ENCODE data around the gene GCNA. TPM values are rescaled to one million over a fixed set of nuclear protein-coding genes. Genes with fewer than 3 reads are reported as not detected.
"Not testable (repeated sequence)": the region's sequence is repeated elsewhere in the genome, so short reads cannot be mapped to it uniquely, and the experiment has no call there.

The GCNA gene
- total RNA-seq, 2 experiments from 2014 or later: 3.5 to 5.1 TPM

DNA sequence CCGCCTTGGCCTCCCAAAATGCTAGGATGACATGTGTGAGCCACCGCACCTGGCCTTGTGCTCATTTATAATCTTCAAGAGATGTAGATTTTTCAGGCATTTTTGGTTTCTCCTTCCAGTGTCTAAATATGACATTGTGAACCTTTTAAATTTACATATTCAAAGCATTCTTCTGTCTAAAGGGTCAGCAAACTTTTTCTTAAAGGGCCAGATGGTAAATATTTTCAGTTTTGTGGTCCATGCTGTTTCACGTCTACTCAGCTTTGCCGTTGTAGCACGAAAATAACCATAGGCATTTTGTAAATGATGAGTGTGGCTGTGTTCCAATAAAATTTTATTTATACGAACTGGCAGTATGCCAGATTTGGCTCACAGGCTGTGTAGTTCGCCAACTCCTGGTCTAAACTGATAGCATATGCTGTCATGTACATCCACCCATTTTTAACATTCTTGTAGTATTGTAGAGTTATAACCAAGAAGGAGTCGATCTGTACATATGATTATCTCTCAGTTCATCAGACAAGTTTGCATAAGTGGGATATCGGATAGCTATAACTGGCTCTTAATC is 12.7 kb upstream of the GCNA start:
- no peaks in the 10 kb centered on the region for H3K27me3 Mint-ChIP-seq
- H3K9me3 Mint-ChIP-seq: no peaks in the 10 kb centered on the region
- no peak overlapping the region for H3K27ac Mint-ChIP-seq
- intact Hi-C loops (cut with micrococcal nuclease): no loop called here
- no peak overlapping the region for H3K4me3 Mint-ChIP-seq
- no peak for ATAC-seq
- peaks cover 2% of the 10 kb centered on the region for H3K4me1 Mint-ChIP-seq (ENCODE audit: low read depth)
- peaks cover 60% of the 10 kb centered on the region for H3K36me3 Mint-ChIP-seq (ENCODE audit: low read depth)
- CTCF ChIA-PET: no interaction called here
- DNase-seq: no peak
- POLR2A ChIA-PET: interaction anchor here (1.0 to 1.2 kb wide), 2 partner anchors 15 to 23 kb away, joined by 3 to 8 read pairs; no protein-coding TSS in a partner anchor
- TF ChIP-seq CTCF (IDR thresholded peaks at IDR 0.05): no peak

DNA sequence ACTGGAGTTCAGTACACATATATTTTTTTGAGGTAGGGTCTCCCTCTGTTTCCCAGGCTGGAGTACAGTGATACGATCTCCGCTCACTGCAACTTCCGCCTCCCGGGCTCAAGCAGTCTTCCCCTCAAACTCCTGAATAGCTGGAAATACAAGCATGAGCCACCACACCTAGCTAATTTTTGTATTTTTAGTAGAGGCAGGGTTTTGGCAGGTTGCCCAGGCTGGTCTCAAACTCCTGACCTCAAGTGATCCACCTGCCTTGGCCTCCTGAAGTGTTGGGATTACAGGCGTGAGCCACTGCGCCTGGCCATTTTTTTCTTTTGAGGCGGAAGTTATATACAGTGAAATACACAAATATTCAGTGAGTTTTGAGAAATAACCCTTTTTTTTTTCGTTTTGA is 6.8 kb upstream of the GCNA start:
- H3K9me3 Mint-ChIP-seq; CTCF ChIA-PET; DNase-seq; H3K4me1 Mint-ChIP-seq (ENCODE audit: low read depth); intact Hi-C loops (cut with micrococcal nuclease); POLR2A ChIA-PET; ATAC-seq; H3K27ac Mint-ChIP-seq; H3K27me3 Mint-ChIP-seq; H3K4me3 Mint-ChIP-seq: not testable (repeated sequence)
- H3K36me3 Mint-ChIP-seq (ENCODE audit: low read depth): peaks cover 58% of the 10 kb centered on the region

DNA sequence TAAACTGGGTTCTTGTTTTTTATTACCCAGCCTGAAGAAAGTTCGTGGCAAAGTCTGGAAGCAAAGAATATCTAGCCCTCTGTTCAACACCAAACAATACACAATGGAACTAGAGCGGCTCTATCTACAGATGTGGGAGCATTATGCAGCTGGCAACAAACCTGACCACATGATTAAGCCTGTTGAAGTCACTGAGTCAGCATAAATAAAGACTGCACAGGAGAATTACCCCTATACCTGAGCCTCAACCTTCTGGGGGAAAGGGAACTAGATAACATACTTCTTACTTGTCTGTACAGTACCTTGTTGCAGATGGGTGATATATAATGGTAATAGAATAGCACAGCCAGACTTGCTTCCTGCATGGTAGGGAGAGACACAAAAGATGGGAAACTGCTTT is 4.6 kb upstream of the GCNA start:
- ChIA-PET CTCF (no interaction called here), POLR2A (no interaction called here)
- peak overlapping the region; percentile 42 for H3K27ac Mint-ChIP-seq
- peaks cover 60% of the 10 kb centered on the region for H3K36me3 Mint-ChIP-seq (ENCODE audit: low read depth)
- DNase-seq (no peak), ATAC-seq (no peak)
- H3K9me3 Mint-ChIP-seq: no peaks in the 10 kb centered on the region
- no peak overlapping the region for H3K4me3 Mint-ChIP-seq
- H3K4me1 Mint-ChIP-seq (ENCODE audit: low read depth): peaks cover 10% of the 10 kb centered on the region
- intact Hi-C loops (cut with micrococcal nuclease): no loop called here
- no peak for TF ChIP-seq CTCF (IDR thresholded peaks at IDR 0.05)
- H3K27me3 Mint-ChIP-seq: no peaks in the 10 kb centered on the region

GRCh38 chrX:71577682-71578081 is 555 bp upstream of the GCNA start:
- Mint-ChIP-seq H3K36me3 (ENCODE audit: low read depth) (peaks cover 52% of the 10 kb centered on the region), H3K4me3 (no peak overlapping the region), H3K27me3 (no peaks in the 10 kb centered on the region), H3K9me3 (no peaks in the 10 kb centered on the region), H3K27ac (no peak overlapping the region), H3K4me1 (ENCODE audit: low read depth) (peaks cover 17% of the 10 kb centered on the region)
- ATAC-seq: no peak
- POLR2A ChIA-PET: interaction anchor here (1.2 kb wide), 1 partner anchor 29 kb away, joined by 4 read pairs; no protein-coding TSS in a partner anchor
- intact Hi-C loops (cut with micrococcal nuclease): no loop called here
- CTCF ChIA-PET: no interaction called here
- no peak for TF ChIP-seq CTCF (IDR thresholded peaks at IDR 0.05)
- DNase-seq: no peak

DNA sequence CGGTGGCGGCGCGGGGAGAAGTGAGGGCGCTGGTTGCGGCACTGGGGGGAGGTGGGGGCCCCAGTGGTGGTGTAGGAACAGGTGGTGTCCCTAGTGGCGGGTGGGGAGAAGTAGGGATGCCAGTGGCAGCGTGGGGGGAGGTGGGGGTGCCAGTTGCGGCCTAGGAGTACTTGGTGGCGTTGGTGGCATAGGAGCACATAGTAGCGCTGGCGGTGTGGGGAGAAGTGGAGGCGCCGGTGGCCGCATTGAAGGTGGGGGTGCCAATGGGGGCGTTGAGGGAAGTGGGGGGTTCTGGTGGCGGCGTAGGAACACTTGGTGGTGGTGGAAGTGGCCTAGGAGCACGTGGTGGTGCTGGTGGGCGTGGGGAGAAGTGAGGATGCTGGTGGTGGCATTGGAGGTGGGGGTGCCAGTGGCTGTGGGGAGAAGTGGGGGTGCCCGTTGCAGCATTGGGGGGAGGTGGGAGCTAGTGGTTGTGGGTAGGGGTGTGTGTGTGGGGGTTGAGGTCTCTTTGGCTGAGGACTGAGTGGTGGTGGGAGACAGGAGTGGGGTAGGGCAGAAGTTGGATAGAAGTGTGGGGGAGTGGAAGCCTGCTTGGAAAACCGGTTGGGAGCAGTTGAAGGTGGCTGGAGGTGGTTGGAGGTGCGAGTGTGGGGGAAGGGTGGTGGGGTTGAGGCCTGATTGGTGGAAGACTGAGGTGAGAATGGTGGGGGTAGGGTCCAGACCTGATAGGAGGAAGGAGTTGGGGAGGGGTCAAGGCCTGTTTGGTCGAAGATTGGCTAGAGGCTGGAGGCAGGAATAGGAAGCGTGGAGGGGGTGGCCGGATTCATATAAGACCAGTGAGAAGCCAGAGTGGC is 1.1 kb downstream of the GCNA start:
- TF ChIP-seq CTCF (IDR thresholded peaks at IDR 0.05): no peak
- CTCF ChIA-PET: no interaction called here
- peaks cover 40% of the 10 kb centered on the region for H3K36me3 Mint-ChIP-seq (ENCODE audit: low read depth)
- H3K9me3 Mint-ChIP-seq: no peaks in the 10 kb centered on the region
- H3K4me3 Mint-ChIP-seq: no peak overlapping the region
- ATAC-seq: peak; percentile 28
- POLR2A ChIA-PET: no interaction called here
- H3K27me3 Mint-ChIP-seq: no peaks in the 10 kb centered on the region
- H3K4me1 Mint-ChIP-seq (ENCODE audit: low read depth): peaks cover 17% of the 10 kb centered on the region
- peak overlapping the region; percentile 68 for H3K27ac Mint-ChIP-seq
- peak; percentile 12 for DNase-seq
- intact Hi-C loops (cut with micrococcal nuclease): no loop called here

Measured in activated CD8-positive, alpha-beta T cell treated with anti-CD3 and anti-CD28 coated beads for 36 hours (primary cell).